ENCODE measurements around the gene VAMP2.
"Not testable (repeated sequence)": the region's sequence is repeated elsewhere in the genome, so short reads cannot be mapped to it uniquely, and the experiment has no call there.

VAMP2 gene

GRCh38 chr17:8176197-8176940 is 13.6 kb upstream of the VAMP2 start, which contains the start of gene TMEM107:
Gene TMEM107, minus strand, starts transcription at chr17:8176380. Its CDS starts 94 bp downstream, at chr17:8176286.
- DNase-seq (ENCODE audit: low read depth) = peak; percentile 82

GRCh38 chr17:8175795-8176196 is 13.0 kb upstream of the VAMP2 start:
- DNase-seq (ENCODE audit: low read depth) = no peak

DNA sequence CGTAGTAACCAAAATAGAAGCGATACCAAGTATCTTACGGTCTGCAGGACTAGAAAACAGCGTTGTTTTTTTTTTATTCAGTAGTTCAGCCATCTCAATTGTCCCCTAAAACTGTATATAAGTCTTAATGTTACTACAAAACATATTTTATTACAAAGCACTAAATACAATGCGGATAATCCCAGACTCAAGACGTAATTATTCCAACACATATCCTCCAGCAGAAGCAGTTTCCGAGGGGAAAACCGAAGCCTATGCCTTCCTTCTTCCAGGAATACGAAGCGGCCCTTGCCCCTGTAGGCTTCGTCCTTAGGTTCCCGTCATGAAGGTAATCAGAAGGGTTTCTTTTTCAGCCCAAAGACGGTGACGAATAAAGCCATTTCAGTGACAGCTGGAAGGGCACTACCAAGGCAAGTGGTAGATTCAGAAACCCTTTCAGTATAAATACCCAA is 11.1 kb upstream of the VAMP2 start:
- no peak for DNase-seq (ENCODE audit: low read depth)

- DNase-seq (ENCODE audit: low read depth) = no peak
These were observed 10.5 kb upstream of the VAMP2 start for GRCh38 chr17:8173056-8173870.

DNA sequence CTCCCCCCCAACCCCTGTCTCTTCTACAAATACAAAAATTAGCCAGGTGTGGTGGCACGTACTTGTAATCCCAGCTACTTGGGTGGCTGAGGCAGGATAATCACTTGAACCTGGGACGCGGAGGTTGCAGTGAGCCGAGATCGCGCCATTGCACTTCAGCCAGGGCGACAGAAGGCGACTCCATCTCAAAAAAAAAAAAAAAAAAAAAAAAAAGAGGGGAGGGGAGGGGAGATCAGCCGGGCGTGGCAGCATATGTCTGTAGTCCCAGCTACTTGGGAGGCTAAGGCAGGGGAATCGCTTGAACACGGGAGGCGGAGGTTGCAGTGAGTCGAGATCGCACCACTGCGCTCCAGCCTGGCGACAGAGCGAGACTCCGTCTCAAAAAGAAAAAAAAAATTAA is 7.4 kb upstream of the VAMP2 start:
- DNase-seq (ENCODE audit: low read depth) = not testable (repeated sequence)

DNA sequence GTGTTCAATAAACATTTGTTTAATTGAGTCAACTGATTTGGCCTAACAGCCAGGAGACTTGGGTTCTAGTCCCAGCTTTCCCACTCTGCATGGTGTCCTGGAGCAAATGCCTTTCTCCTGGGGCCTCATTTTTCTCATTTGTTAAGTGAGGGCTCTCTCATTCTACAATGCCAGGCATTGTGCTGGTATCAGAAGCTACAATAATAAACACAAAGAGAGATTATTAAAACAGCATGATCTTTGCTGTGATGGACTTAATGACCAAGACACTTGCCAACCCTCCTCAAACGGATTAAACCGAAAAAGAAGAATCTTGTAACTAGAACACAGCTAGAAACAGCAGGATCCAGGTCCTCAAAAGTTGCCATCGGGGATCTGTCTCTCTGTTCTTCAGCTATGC is 4.8 kb upstream of the VAMP2 start:
- no peak for DNase-seq (ENCODE audit: low read depth)

- no peak for DNase-seq (ENCODE audit: low read depth)
These were observed 4.0 kb upstream of the VAMP2 start for GRCh38 chr17:8166731-8167130.

GRCh38 chr17:8164815-8165131 is 2.0 kb upstream of the VAMP2 start:
- DNase-seq (ENCODE audit: low read depth) = no peak

- peak; percentile 66 for DNase-seq (ENCODE audit: low read depth)
These were observed 1.4 kb upstream of the VAMP2 start for GRCh38 chr17:8163978-8164814.

- DNase-seq (ENCODE audit: low read depth) = no peak
These were observed 539 bp upstream of the VAMP2 start for GRCh38 chr17:8162997-8163977.

DNA sequence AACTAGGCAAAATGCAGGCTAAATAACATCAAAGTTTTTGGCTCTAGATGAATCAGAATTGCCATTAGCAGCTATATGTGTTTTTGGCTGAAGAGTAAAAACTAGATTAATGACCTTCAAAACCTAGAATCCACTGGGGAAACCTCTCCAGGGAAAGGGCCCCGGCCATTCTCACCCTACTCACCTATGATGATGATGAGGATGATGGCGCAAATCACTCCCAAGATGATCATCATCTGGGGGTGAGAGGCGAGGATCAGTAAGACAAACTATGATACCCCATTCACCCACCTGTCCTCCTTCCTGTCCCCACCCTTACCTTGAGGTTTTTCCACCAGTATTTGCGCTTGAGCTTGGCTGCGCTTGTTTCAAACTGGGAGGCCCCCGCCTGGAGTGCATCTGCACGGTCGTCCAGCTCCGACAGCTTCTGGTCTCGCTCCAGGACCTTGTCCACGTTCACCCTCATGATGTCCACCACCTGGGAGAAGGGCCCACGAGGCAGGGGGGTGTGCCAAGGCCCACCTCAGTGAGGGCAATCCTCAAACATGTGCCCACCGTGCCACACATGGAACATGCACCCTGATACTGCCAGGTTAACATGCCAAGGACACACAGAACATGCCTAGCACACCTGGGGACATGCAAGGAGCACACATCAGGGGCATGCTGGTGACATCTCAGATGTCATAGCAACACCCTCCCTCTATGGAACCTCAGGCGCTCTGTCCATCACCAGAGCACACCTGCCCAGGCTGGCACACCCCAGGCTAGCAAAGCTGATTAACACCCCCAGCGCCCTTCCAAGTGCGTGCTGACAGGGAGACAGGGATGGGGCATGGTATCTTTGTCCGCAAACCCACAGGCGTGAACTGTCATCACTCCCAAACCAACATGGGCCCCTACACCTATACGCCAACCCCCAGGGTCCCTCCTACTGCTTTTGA is 1.2 kb downstream of the VAMP2 start:
- no peak for DNase-seq (ENCODE audit: low read depth)

GRCh38 chr17:8160741-8161221 is 2.0 kb downstream of the VAMP2 start:
- DNase-seq (ENCODE audit: low read depth) = no peak

GRCh38 chr17:8160224-8160577 is 2.5 kb downstream of the VAMP2 start:
- DNase-seq (ENCODE audit: low read depth) = no peak

DNA sequence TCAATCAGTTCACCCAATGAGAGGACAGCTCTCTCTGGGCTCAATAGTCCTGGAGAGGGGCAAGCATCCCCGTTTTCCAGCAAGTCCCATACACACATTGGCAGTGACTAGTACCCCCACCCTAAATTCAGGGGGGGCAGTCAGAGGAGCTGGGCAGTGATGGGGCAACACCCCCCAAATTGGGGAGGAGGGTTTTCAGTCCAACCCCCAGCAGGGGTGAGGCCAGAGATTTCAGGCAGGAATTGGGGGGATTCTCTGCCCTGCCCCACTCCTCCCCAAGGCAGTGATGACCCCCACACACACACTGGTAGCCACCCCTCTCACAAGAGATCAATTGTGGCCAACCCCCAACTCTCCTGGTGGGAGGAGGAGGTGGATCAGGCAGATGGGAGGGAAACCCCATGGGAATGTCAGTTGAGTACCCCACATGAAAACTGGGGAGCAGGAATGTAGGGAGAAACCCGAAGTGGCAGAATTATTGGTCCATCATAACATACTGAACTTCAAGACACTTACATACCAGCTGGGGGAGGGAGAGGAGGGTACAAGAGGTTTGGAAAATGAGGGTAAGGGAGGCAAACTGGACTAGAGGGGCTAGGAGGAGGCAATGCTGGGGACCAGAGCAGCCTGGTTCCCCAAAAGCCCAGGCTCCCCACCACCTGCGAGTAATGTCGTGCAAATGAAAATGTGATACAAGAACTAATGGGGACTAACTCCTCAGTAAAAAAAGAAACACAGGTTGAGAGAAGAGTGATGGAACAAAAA is 3.1 kb downstream of the VAMP2 start:
- DNase-seq (ENCODE audit: low read depth) = no peak

DNA sequence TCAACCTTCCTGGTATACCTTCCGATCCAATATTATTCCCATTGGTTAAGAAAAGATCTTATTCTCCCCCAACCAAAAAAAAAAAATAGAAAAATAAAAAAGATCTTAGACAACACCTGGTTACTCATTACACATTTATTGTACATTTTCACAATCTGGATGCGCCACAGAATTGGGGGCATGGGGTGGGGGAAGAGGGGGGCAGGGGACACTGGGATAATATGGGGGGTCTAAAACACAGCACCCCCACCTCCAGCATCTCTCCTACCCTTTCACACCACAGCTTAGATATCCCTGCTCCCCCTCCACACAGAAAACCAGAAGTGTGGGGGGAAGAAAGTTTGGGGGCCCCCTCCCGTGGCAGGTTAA is 3.7 kb downstream of the VAMP2 start:
- DNase-seq (ENCODE audit: low read depth) = no peak

GRCh38 chr17:8158267-8159031 is 4.3 kb downstream of the VAMP2 start:
- peak; percentile 75 for DNase-seq (ENCODE audit: low read depth)

DNA sequence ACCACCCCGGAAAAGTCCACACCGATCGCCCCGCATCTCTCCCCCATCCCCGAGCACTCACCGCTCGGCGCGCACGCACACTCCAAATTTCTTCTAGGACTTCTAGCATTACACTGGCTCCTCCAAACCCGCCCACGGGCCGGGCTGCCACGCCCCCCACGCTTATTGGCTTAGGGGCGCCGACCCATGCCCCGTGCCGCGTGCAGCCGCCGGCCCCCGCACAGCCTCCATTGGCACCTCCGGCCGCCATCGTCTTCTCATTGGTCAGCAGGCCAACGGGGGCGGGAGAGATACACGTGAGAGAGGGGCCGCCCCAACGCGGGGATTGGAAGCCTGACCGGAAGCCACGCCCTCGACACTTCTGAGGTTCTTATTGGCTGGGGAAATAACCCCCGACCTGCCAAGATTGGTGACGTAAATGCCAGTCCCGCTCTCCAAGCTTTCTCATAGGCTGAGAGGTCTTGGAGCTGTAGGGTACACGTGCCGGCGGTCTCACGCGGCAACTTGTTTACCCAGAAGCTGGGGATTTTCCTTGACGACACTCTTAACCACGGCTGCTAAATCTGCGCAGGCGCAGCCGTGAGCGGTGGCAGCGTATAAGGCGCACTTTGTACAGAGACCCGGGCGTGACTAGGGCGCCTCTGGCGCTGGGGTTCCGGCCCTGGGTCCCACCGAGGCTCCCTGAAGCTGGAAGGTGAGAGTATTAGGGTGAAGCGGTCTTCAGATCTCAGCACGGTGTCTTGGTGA is 6.3 kb downstream of the VAMP2 start:
- peak; percentile 100 for DNase-seq (ENCODE audit: low read depth)

- DNase-seq (ENCODE audit: low read depth) = no peak
These were observed 6.8 kb downstream of the VAMP2 start for GRCh38 chr17:8155996-8156245.

Data from activated T-helper 1 cell treated with Interleukin-2 at 50 U/mL for 16 hours (primary cell).